ENCODE measurements around the gene CROCC2.

Gene CROCC2

GRCh38 chr2:240875228-240876034 is 30.7 kb upstream of the CROCC2 start:
- TF ChIP-seq PKNOX1 (IDR thresholded peaks at IDR 0.05) (no peak), FOXM1 (IDR thresholded peaks at IDR 0.05; ENCODE audit: borderline replicate concordance) (no peak), ELF4 (IDR thresholded peaks at IDR 0.05) (no peak), BHLHE40 (IDR thresholded peaks at IDR 0.05; ENCODE audit: borderline replicate concordance) (no peak), TARDBP (IDR thresholded peaks at IDR 0.05) (no peak), SP1 (IDR thresholded peaks at IDR 0.05) (no peak), ARNT (IDR thresholded peaks at IDR 0.05) (no peak), LEF1 (IDR thresholded peaks at IDR 0.05; ENCODE audit: borderline replicate concordance) (no peak), FOXK2 (IDR thresholded peaks at IDR 0.05) (no peak), FOXA1 (IDR thresholded peaks at IDR 0.05) (no peak), ZNF384 (IDR thresholded peaks at IDR 0.05) (no peak), CTBP1 (IDR thresholded peaks at IDR 0.05; ENCODE audit: borderline replicate concordance) (no peak), SUZ12 (IDR thresholded peaks at IDR 0.05) (no peak), HDGF (IDR thresholded peaks at IDR 0.05; ENCODE audit: borderline replicate concordance) (no peak), NFRKB (IDR thresholded peaks at IDR 0.05) (no peak), L3MBTL2 (conservative IDR thresholded peaks at IDR 0.05) (no peak)
- DNase-seq (ENCODE audit: extremely low spot score): no peak
- ChIA-PET CTCF (no interaction called here), POLR2A (no interaction called here)

GRCh38 chr2:240876035-240876474 is 30.1 kb upstream of the CROCC2 start:
- TF ChIP-seq SP1 (IDR thresholded peaks at IDR 0.05) (no peak), HDGF (IDR thresholded peaks at IDR 0.05; ENCODE audit: borderline replicate concordance) (no peak)
- DNase-seq (ENCODE audit: extremely low spot score): no peak
- ChIA-PET CTCF (no interaction called here), POLR2A (no interaction called here)

- ChIA-PET CTCF (no interaction called here), POLR2A (no interaction called here)
- no peak for DNase-seq (ENCODE audit: extremely low spot score)
- no peak for TF ChIP-seq ZNF384 (IDR thresholded peaks at IDR 0.05)
- no peak for TF ChIP-seq FOXK2 (IDR thresholded peaks at IDR 0.05)
- TF ChIP-seq SUZ12 (IDR thresholded peaks at IDR 0.05): no peak
- TF ChIP-seq NFRKB (IDR thresholded peaks at IDR 0.05): no peak
- no peak for TF ChIP-seq BHLHE40 (IDR thresholded peaks at IDR 0.05; ENCODE audit: borderline replicate concordance)
- no peak for TF ChIP-seq ARNT (IDR thresholded peaks at IDR 0.05)
These were observed 29.5 kb upstream of the CROCC2 start for GRCh38 chr2:240876475-240877251.

- TF ChIP-seq SUZ12 (IDR thresholded peaks at IDR 0.05): no peak
- no peak for TF ChIP-seq BHLHE40 (IDR thresholded peaks at IDR 0.05; ENCODE audit: borderline replicate concordance)
- TF ChIP-seq ELF4 (IDR thresholded peaks at IDR 0.05): no peak
- no peak for TF ChIP-seq FOXK2 (IDR thresholded peaks at IDR 0.05)
- TF ChIP-seq ARNT (IDR thresholded peaks at IDR 0.05): no peak
- TF ChIP-seq PKNOX1 (IDR thresholded peaks at IDR 0.05): no peak
- no peak for TF ChIP-seq TARDBP (IDR thresholded peaks at IDR 0.05)
- TF ChIP-seq ZNF384 (IDR thresholded peaks at IDR 0.05): no peak
- ChIA-PET CTCF (no interaction called here), POLR2A (no interaction called here)
- no peak for DNase-seq (ENCODE audit: extremely low spot score)
These were observed 28.4 kb upstream of the CROCC2 start for GRCh38 chr2:240877460-240878340.

- TF ChIP-seq HDGF (IDR thresholded peaks at IDR 0.05; ENCODE audit: borderline replicate concordance) (no peak), FOXK2 (IDR thresholded peaks at IDR 0.05) (no peak), FOXA1 (IDR thresholded peaks at IDR 0.05) (no peak), ZNF384 (IDR thresholded peaks at IDR 0.05) (no peak), FOXM1 (IDR thresholded peaks at IDR 0.05; ENCODE audit: borderline replicate concordance) (no peak), L3MBTL2 (conservative IDR thresholded peaks at IDR 0.05) (no peak), ARNT (IDR thresholded peaks at IDR 0.05) (no peak), CTBP1 (IDR thresholded peaks at IDR 0.05; ENCODE audit: borderline replicate concordance) (no peak), NFRKB (IDR thresholded peaks at IDR 0.05) (no peak), SP1 (IDR thresholded peaks at IDR 0.05) (no peak), ELF4 (IDR thresholded peaks at IDR 0.05) (no peak)
- ChIA-PET POLR2A (no interaction called here), CTCF (interaction anchor here (0.5 kb wide), 1 partner anchor 959 kb away, joined by 3 read pairs; no protein-coding TSS in a partner anchor)
- no peak for DNase-seq (ENCODE audit: extremely low spot score)
These were observed 27.7 kb upstream of the CROCC2 start for GRCh38 chr2:240878341-240878936.

GRCh38 chr2:240879105-240879504 is 27.0 kb upstream of the CROCC2 start:
- POLR2A ChIA-PET: no interaction called here
- CTCF ChIA-PET: interaction anchor here (0.5 kb wide), 1 partner anchor 958 kb away, joined by 3 read pairs; no protein-coding TSS in a partner anchor
- no peak for DNase-seq (ENCODE audit: extremely low spot score)
- TF ChIP-seq ARNT (IDR thresholded peaks at IDR 0.05) (no peak), SUZ12 (IDR thresholded peaks at IDR 0.05) (no peak), LEF1 (IDR thresholded peaks at IDR 0.05; ENCODE audit: borderline replicate concordance) (no peak), BHLHE40 (IDR thresholded peaks at IDR 0.05; ENCODE audit: borderline replicate concordance) (no peak), ELF4 (IDR thresholded peaks at IDR 0.05) (no peak), FOXM1 (IDR thresholded peaks at IDR 0.05; ENCODE audit: borderline replicate concordance) (no peak), PKNOX1 (IDR thresholded peaks at IDR 0.05) (no peak), L3MBTL2 (conservative IDR thresholded peaks at IDR 0.05) (no peak), FOXK2 (IDR thresholded peaks at IDR 0.05) (no peak), FOXA1 (IDR thresholded peaks at IDR 0.05) (no peak), ZNF384 (IDR thresholded peaks at IDR 0.05) (no peak), SP1 (IDR thresholded peaks at IDR 0.05) (no peak), NFRKB (IDR thresholded peaks at IDR 0.05) (no peak), TARDBP (IDR thresholded peaks at IDR 0.05) (no peak), CTBP1 (IDR thresholded peaks at IDR 0.05; ENCODE audit: borderline replicate concordance) (no peak), HDGF (IDR thresholded peaks at IDR 0.05; ENCODE audit: borderline replicate concordance) (no peak)
